Measurements from ENCODE around the gene SNCA. TPM values are rescaled to one million over a fixed set of nuclear protein-coding genes. Genes with fewer than 3 reads are reported as not detected.

Gene SNCA
- total and polyA plus RNA-seq, 7 donors, result 3.5 to 27.0 (median 20.4) TPM

DNA sequence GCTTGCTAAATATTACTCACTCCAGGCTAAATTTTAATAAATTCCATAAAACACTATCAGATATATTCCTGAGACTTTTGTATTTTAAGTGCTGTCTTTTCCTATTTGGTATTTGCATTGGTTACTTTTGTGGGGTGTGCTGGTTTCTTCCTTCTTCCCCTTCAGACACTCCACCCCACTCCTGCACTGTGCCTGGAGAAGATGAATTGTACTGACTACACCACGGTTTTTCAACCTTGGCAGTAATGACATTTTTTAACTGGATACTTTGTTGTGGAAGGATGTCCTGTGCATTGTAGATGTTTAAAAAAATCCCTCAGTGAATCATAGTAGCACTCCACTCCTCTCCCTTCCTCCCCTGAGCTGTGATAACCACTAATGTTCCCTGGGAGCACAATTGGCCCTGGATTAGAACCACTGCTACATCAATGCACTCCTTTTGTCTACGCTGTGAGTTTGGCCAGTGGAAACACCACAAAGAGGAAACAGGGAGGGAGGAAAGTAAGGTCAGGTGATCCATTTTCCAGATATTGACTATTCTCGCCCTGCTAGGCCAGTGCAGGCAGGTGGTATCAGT, 36.3 kb downstream of the SNCA start:
- H3K4me1 ChIP-seq, result no peaks in the 10 kb centered on the region
- no peaks in the 10 kb centered on the region for H3K36me3 ChIP-seq
- TF ChIP-seq EP300 (IDR thresholded peaks at IDR 0.05) (no peak), POLR2A (IDR thresholded peaks at IDR 0.05) (no peak), POLR2AphosphoS5 (IDR thresholded peaks at IDR 0.05) (no peak)
- TF ChIP-seq, protein P1, sequence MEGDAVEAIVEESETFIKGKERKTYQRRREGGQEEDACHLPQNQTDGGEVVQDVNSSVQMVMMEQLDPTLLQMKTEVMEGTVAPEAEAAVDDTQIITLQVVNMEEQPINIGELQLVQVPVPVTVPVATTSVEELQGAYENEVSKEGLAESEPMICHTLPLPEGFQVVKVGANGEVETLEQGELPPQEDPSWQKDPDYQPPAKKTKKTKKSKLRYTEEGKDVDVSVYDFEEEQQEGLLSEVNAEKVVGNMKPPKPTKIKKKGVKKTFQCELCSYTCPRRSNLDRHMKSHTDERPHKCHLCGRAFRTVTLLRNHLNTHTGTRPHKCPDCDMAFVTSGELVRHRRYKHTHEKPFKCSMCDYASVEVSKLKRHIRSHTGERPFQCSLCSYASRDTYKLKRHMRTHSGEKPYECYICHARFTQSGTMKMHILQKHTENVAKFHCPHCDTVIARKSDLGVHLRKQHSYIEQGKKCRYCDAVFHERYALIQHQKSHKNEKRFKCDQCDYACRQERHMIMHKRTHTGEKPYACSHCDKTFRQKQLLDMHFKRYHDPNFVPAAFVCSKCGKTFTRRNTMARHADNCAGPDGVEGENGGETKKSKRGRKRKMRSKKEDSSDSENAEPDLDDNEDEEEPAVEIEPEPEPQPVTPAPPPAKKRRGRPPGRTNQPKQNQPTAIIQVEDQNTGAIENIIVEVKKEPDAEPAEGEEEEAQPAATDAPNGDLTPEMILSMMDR (IDR thresholded peaks at IDR 0.05), result no peak
- H3K9me3 ChIP-seq, result no peaks in the 10 kb centered on the region
- H3K27me3 ChIP-seq, result no peaks in the 10 kb centered on the region
- intact Hi-C loops (cut with DNase I), result no loop called here
- H3K4me3 ChIP-seq, result no peak overlapping the region
- no peak overlapping the region for H3K27ac ChIP-seq
- no peak for DNase-seq
- 66 to 78% methylated on average over 3 of the region's 3 CpGs for WGBS, 2 donors

GRCh38 chr4:89800012-89800516, 36.9 kb downstream of the SNCA start:
- Histone ChIP-seq H3K4me3 (no peak overlapping the region), H3K27ac (no peak overlapping the region), H3K9me3 (no peaks in the 10 kb centered on the region), H3K4me1 (no peaks in the 10 kb centered on the region), H3K36me3 (no peaks in the 10 kb centered on the region), H3K27me3 (no peaks in the 10 kb centered on the region)
- TF ChIP-seq POLR2AphosphoS5 (IDR thresholded peaks at IDR 0.05), result no peak
- TF ChIP-seq EP300 (IDR thresholded peaks at IDR 0.05), result no peak
- no peak for TF ChIP-seq POLR2A (IDR thresholded peaks at IDR 0.05)
- TF ChIP-seq, protein P1 (IDR thresholded peaks at IDR 0.05), result no peak
- no peak for DNase-seq
- intact Hi-C loops (cut with DNase I), result no loop called here
- WGBS, 2 donors, result 88 to 91% methylated on average over 3 of the region's 3 CpGs

GRCh38 chr4:89799071-89799470, 37.9 kb downstream of the SNCA start:
- no peak overlapping the region for H3K27ac ChIP-seq
- DNase-seq, result no peak
- intact Hi-C loops (cut with DNase I), result no loop called here
- no peaks in the 10 kb centered on the region for H3K9me3 ChIP-seq
- H3K36me3 ChIP-seq, result no peaks in the 10 kb centered on the region
- H3K27me3 ChIP-seq, result no peaks in the 10 kb centered on the region
- H3K4me1 ChIP-seq, result no peaks in the 10 kb centered on the region
- TF ChIP-seq POLR2A (IDR thresholded peaks at IDR 0.05) (no peak), EP300 (IDR thresholded peaks at IDR 0.05) (no peak), POLR2AphosphoS5 (IDR thresholded peaks at IDR 0.05) (no peak)
- TF ChIP-seq, protein P1 (IDR thresholded peaks at IDR 0.05), result no peak
- no peak overlapping the region for H3K4me3 ChIP-seq

- Histone ChIP-seq H3K27ac (no peak overlapping the region), H3K9me3 (no peaks in the 10 kb centered on the region), H3K4me1 (no peaks in the 10 kb centered on the region), H3K36me3 (no peaks in the 10 kb centered on the region), H3K27me3 (no peaks in the 10 kb centered on the region), H3K4me3 (no peak overlapping the region)
- intact Hi-C loops (cut with DNase I), result no loop called here
- TF ChIP-seq, protein P1 (IDR thresholded peaks at IDR 0.05), result no peak
- TF ChIP-seq POLR2AphosphoS5 (IDR thresholded peaks at IDR 0.05) (no peak), POLR2A (IDR thresholded peaks at IDR 0.05) (no peak), EP300 (IDR thresholded peaks at IDR 0.05) (no peak)
- DNase-seq, result no peak
Observed at GRCh38 chr4:89797117-89797516, 39.8 kb downstream of the SNCA start.

Data from sigmoid colon (tissue), 7 donors.